GM10248 (cell line): ENCODE data around the gene F2R.

Experiments
- CTCF ChIA-PET: fragments of 300-600 bp; sonication (Branson Sonifier 250); formaldehyde crosslinking; extraction: SDS; loops from one replicate; lab custom pipeline; 2021; ENCODE audit warnings: antibody characterized with exemption; lab: Yijun Ruan, JAX
- POLR2A ChIA-PET: fragments of 350-650 bp; sonication (Branson Sonifier 250); formaldehyde crosslinking; extraction: SDS; loops from one replicate; lab custom pipeline; 2020; ENCODE audit warnings: antibody characterized with exemption; lab: Yijun Ruan, JAX
- DNase-seq: peaks from one replicate; pipeline ENCODE4 v3.0.0; 2012; ENCODE audit errors: extremely low spot score
- CTCF ChIP-seq: IDR thresholded peaks from 2 replicates; pipeline ENCODE4 v1.5.1; 2012; ENCODE audit warnings: mild to moderate bottlenecking, low read depth; ENCODE audit errors: extremely low read depth, missing control alignments, control extremely low read depth

The F2R gene

DNA sequence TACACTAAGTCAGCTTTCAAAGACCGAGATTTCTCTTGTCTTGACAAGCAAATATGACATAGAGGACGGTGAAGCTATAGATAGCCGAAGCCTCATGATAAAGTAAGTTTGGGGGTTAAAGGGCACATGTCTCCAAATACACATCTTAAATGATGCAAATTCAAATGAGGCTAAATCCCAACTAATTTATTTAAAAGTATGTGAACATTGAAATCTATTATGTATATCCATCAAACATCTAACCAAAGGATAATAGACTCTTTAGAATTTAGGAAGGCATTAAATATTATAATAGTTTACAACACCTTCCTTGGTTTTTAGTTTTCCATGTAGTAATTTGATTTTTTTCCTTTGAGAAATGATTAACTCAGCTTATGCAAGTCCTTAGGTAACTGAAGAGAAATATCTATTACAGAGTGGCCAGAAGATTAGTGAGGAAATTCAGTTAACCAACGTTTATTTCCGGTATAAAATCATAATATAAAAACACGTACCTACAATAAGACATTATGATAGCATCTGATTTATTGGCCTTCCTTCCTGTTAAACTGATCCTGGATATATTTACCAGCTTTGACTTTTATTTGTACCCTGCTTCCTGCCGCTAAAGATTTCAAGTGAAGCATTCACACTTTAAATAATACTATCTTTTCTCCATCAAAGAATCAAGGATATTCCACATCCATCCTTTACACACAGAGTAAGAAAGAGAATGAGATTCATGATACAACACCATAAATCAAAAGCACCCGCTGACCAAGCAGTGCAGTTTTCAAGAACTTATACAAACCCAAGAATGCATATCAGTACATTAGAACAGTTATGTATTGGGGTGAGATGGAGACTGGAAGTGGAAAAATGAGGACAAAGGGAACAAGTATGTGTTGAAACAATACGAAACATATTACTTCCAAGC lies 31.9 kb upstream of the F2R start:
- TF ChIP-seq CTCF, result no peak
- POLR2A ChIA-PET, result no interaction called here
- CTCF ChIA-PET, result interaction anchor here (2.6 kb wide), 1 partner anchor 90 kb away, joined by 9 read pairs; no protein-coding TSS in a partner anchor
- no peak for DNase-seq

DNA sequence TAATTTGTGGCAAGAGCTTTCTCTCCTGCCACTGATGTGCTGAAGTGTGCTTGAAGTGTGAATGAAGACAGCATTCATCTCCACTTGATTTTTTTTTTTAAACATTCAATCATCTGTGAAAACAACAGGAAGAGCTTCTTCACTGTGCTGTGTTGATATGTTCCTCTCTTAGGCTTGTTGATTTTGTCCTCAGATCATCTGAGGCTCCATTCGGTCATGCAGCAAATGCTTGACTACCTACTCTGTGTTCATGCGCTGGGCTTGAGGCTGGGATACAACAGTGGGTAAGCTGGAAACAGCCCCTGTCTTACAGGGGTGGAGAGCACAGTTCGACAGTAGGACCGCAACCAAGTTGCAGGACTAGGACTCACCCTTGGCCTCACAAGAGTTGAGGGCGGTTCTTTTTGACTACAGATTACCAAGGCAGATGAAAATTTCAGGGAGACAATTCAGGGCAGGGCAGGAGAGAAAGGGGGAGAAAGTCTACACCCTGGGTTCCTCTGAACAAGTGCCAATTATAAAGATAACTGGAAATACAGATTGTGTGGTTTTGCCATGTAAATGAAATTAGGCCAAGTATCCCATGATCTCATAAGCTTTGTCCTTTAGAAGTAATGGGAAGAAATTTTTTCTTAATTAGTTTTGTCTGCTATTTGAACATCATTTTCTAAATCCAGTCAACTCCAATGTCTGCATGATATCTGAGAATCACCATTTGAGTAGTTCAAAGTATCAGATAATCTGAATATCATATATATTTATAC lies 31.0 kb upstream of the F2R start:
- no peak for TF ChIP-seq CTCF
- POLR2A ChIA-PET, result no interaction called here
- DNase-seq, result no peak
- CTCF ChIA-PET, result interaction anchor here (2.6 kb wide), 1 partner anchor 90 kb away, joined by 9 read pairs; no protein-coding TSS in a partner anchor

DNA sequence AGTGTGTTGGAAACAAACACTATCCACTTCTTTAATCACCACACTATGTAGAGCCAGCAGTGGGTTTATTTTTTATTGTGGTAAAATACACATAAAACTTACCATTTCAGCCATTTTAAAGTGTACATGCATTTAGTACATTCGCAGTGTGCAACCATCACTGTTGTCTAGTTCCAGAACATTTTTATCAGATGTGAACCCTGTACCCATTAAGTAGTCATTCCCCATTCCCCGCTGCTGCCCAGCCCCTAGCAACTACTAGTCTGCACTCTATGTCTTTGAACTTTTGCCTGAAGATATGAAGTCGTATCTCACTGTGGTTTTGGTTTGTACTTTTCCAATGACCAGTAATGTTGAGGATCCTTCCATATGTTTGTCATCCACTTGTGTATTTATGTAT lies 30.2 kb upstream of the F2R start:
- DNase-seq, result no peak
- CTCF ChIA-PET, result no interaction called here
- POLR2A ChIA-PET, result no interaction called here
- TF ChIP-seq CTCF, result no peak

DNA sequence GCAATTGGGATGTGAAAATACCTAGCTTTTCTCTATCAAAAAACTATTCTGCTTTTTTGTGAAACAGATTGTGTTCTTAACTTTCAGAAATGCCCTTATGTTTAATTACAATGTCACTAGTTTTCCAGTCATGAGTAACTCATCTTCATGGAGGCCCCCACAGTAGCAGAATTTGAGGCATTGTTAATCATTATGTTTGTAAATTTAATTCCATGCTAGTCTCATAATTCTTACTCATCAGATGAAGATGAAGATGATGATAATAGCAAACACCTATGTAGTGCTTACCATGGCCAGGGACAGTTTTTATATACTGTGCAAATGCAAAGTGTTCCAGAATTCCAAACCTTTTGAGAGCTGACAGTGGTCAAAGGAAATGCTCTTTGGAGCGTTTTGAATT lies 27.7 kb upstream of the F2R start:
- CTCF ChIA-PET, result interaction anchor here (1.1 to 2.9 kb wide), 3 partner anchors 11 to 86 kb away, joined by 3 to 12 read pairs (median 5); no protein-coding TSS in a partner anchor

GRCh38 chr5:76688836-76689235 lies 27.1 kb upstream of the F2R start:
- DNase-seq, result no peak
- TF ChIP-seq CTCF, result no peak
- ChIA-PET CTCF (interaction anchor here (1.1 to 2.9 kb wide), 7 partner anchors 9 to 87 kb away, joined by 3 to 15 read pairs (median 5); no protein-coding TSS in a partner anchor), POLR2A (no interaction called here)

More for the DNA sequence above, 27.7 kb upstream of the F2R start:
- POLR2A ChIA-PET, result no interaction called here
- TF ChIP-seq CTCF, result no peak
- DNase-seq, result no peak
